Uterus (tissue), 4 donors: Measurements from ENCODE around the gene CDKAL1. TPM values are rescaled to one million over a fixed set of nuclear protein-coding genes. Genes with fewer than 3 reads are reported as not detected.
"Not testable (repeated sequence)": the region's sequence is repeated elsewhere in the genome, so short reads cannot be mapped to it uniquely, and the experiment has no call there.

Source experiments
- DNase-seq, 2 donors: peaks; one replicate each; pipeline ENCODE4 v3.0.0-alpha.2; 2019 to 2020
- H3K27ac ChIP-seq, 2 donors: fragments of 200-600 bp; sonication (generic); 1 replicate in 1 of 2; 2 replicates in 1 of 2; pipeline ENCODE4 v1.5.1; 2016 to 2018
- H3K27me3 ChIP-seq, 2 donors: fragments of 200-600 bp; sonication (generic); one replicate each; pipeline ENCODE4 v1.5.1; 2018 to 2019; ENCODE audit warnings: control low read depth in 1 of 2
- H3K36me3 ChIP-seq, 2 donors: fragments of 200-600 bp; sonication (generic); one replicate each; pipeline ENCODE4 v1.5.1; 2019; ENCODE audit warnings: control low read depth in 1 of 2
- H3K4me1 ChIP-seq, 2 donors: fragments of 200-600 bp; sonication (generic); one replicate each; pipeline ENCODE4 v1.5.1; 2018 to 2019; ENCODE audit warnings: control low read depth in 1 of 2
- H3K4me3 ChIP-seq, 2 donors: fragments of 200-600 bp; sonication (generic); 1 replicate in 1 of 2; 2 replicates in 1 of 2; pipeline ENCODE4 v1.5.1; 2018 to 2019; ENCODE audit warnings: mild to moderate bottlenecking in 1 of 2
- H3K9me3 ChIP-seq, 2 donors: fragments of 200-600 bp; sonication (generic); one replicate each; pipeline ENCODE4 v1.5.1; 2019; ENCODE audit warnings: control low read depth in 1 of 2
- POLR2A ChIP-seq, 2 donors: fragments of 450-650 bp; IDR thresholded peaks; one replicate each; pipeline ENCODE4 v1.6.1; 2016; ENCODE audit warnings: antibody characterized with exemption in 2 of 2, mild to moderate bottlenecking in 1 of 2, moderate library complexity in 1 of 2
- intact Hi-C: fragments of 100-400 bp; cut with DNase I; formaldehyde crosslinking; loops from one replicate; pipeline ENCODE4 v1.15.1; 2023; ENCODE audit warnings: low total_unique reads
- total RNA-seq, 4 donors: library from RNA; depleted of rRNA in 3 of 4; stranded (reverse); fragments of >200 nt in 3 of 4; gene quantifications; one replicate each; pipeline versions ENCODE4 v1.1.0 to v1.2.4, GENCODE V29; 2014 to 2023
- TF ChIP-seq, protein P1 (sequence below), 4 experiments: fragments of 200-600 bp in 2 of 4; fragments of 450-650 bp in 2 of 4; sonication (generic) in 2 of 4; IDR thresholded peaks; one replicate each; pipeline ENCODE4 v1.5.1; 2016 to 2019; ENCODE audit warnings: antibody characterized with exemption in 4 of 4, mild to moderate bottlenecking in 2 of 4, moderate library complexity in 1 of 4
- donor health status: DM: yes; HTN: yes; CAD: no.

Gene CDKAL1
- total RNA-seq, 4 donors from 2014 or later = 5.0 to 51.7 (median 18.9) TPM

DNA sequence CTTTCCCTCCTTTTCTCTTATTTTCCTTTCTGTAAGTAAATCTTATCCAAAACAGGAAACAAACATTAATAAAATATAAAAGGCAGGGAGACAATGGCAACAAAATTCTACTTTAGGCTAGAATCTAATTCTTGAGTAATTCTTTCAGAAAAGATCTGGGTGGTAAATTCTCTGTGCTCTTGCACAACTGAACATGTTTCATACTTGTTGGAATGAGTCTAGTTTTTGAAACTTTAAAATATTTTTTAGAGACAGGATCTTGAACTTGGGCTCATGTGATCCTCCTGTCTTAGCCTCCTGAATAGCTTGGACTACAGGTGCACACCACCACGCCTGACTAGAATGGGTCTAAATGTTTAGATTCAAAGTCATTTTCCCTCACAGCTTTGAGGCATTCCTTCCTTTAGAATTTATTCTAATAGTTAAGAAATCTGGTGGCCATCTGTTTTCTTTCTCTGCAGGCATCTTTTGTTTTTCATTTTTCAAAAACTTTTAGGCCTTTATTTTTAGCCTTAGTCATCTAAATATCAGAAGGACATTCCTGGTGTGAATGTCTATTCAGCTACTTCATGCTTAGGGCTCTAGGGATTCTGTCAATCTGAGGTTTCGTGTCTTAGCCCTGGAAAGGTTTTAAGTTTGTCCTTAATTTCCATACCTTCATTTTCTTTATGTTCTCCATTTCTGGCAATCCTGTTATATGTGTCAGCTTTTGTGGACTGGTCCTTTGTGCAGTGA, 76.5 kb downstream of the CDKAL1 start:
- H3K9me3 ChIP-seq = no peaks in the 10 kb centered on the region
- no peaks in the 10 kb centered on the region for H3K4me1 ChIP-seq
- no peak overlapping the region for H3K4me3 ChIP-seq
- DNase-seq = no peak
- no peaks in the 10 kb centered on the region for H3K27me3 ChIP-seq
- H3K36me3 ChIP-seq = no peaks in the 10 kb centered on the region
- TF ChIP-seq POLR2A (IDR thresholded peaks at IDR 0.05) = no peak
- TF ChIP-seq, protein P1, sequence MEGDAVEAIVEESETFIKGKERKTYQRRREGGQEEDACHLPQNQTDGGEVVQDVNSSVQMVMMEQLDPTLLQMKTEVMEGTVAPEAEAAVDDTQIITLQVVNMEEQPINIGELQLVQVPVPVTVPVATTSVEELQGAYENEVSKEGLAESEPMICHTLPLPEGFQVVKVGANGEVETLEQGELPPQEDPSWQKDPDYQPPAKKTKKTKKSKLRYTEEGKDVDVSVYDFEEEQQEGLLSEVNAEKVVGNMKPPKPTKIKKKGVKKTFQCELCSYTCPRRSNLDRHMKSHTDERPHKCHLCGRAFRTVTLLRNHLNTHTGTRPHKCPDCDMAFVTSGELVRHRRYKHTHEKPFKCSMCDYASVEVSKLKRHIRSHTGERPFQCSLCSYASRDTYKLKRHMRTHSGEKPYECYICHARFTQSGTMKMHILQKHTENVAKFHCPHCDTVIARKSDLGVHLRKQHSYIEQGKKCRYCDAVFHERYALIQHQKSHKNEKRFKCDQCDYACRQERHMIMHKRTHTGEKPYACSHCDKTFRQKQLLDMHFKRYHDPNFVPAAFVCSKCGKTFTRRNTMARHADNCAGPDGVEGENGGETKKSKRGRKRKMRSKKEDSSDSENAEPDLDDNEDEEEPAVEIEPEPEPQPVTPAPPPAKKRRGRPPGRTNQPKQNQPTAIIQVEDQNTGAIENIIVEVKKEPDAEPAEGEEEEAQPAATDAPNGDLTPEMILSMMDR (IDR thresholded peaks at IDR 0.05) = no peak
- intact Hi-C loops = no loop called here
- no peak overlapping the region for H3K27ac ChIP-seq

DNA sequence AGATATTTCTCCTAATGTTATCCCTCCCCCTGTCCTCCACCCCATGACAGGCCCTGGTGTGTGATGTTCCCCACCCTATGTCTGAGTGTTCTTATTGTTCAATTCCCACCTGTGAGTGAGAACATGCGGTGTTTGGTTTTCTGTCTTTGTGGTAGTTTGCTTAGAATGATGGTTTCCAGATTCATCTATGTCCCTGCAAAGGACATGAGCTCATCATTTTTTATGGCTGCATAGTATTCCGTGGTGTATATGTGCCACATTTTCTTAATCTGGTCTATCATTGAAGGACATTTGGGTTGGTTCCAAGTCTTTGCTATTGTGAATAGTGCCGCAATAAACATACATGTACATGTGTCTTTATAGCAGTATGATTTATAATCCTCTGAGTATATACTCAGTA, 83.3 kb downstream of the CDKAL1 start:
- H3K36me3 ChIP-seq, DNase-seq, H3K4me1 ChIP-seq, intact Hi-C loops, H3K27me3 ChIP-seq, H3K27ac ChIP-seq, H3K9me3 ChIP-seq, H3K4me3 ChIP-seq: not testable (repeated sequence)

DNA sequence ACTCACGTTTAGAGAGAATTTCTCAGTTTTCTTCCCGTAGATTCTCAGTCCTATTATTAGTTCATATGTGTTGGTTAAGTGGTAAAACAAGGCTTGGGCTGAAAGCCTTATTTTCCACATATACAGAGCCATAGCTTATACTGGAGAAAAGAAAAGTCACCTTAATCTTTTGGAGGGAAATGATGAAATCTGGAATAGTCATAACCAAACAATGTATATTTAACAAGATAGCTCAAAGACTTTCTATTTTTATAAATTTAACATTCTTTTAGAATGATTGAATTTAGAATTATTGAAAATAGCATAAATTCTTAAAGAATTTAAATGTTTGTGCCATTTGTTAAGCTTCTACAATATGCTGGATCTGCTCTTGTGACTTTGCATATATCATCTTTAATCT, 85.8 kb downstream of the CDKAL1 start:
- intact Hi-C loops = no loop called here
- H3K36me3 ChIP-seq = no peaks in the 10 kb centered on the region
- no peak overlapping the region for H3K27ac ChIP-seq
- no peaks in the 10 kb centered on the region for H3K27me3 ChIP-seq
- no peak overlapping the region for H3K4me3 ChIP-seq
- no peak for TF ChIP-seq POLR2A (IDR thresholded peaks at IDR 0.05)
- TF ChIP-seq, protein P1 (IDR thresholded peaks at IDR 0.05) = no peak
- H3K4me1 ChIP-seq = no peaks in the 10 kb centered on the region
- H3K9me3 ChIP-seq = no peaks in the 10 kb centered on the region
- DNase-seq = no peak

DNA sequence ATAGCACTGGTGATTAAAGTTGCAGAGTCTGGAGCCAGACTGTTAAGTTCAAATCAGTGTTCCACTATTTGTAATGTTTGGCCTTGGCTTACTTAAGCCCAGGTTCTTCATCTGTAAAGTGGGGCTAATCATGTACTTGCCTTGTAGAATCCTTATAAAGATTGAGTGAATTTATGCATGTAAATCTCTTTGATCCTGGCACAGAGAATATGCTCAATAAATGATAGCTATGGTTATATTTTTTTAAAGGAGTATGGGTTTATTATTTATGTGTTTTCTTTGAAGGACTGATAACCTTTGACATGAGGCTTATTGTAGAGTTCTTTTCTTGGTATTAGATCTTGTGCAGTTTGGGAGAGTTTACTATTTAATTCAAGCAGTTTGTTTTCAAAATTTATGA, 89.5 kb downstream of the CDKAL1 start:
- Histone ChIP-seq H3K27me3 (no peaks in the 10 kb centered on the region), H3K9me3 (no peaks in the 10 kb centered on the region), H3K4me3 (no peak overlapping the region), H3K27ac (no peak overlapping the region), H3K4me1 (peaks cover 0 to 4% of the 10 kb centered on the region in 2 donors), H3K36me3 (no peaks in the 10 kb centered on the region)
- intact Hi-C loops = no loop called here
- no peak for TF ChIP-seq POLR2A (IDR thresholded peaks at IDR 0.05)
- TF ChIP-seq, protein P1 (IDR thresholded peaks at IDR 0.05) = no peak
- no peak for DNase-seq

DNA sequence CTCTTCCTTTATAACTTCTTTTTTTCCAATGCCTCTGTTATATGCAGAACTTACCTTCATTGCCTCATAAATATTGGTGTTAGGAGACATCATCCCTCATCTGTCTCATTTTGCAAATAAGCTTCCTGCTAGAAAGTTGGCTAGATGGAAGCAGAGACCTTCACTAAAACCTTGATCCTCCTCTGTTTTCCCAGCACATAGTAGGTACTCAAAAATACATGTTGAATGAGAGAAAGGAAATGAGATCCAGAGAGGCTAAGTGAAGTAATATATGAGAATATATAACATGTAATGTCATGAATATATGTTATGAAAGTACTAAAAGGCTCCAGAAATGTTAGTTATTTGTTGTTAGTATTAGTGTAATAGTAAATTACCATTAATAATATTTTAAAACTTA, 91.9 kb downstream of the CDKAL1 start:
- no peaks in the 10 kb centered on the region for H3K9me3 ChIP-seq
- DNase-seq = no peak
- H3K27ac ChIP-seq = no peak overlapping the region
- no peaks in the 10 kb centered on the region for H3K36me3 ChIP-seq
- intact Hi-C loops = no loop called here
- TF ChIP-seq POLR2A (IDR thresholded peaks at IDR 0.05) = no peak
- TF ChIP-seq, protein P1 (IDR thresholded peaks at IDR 0.05) = no peak
- H3K4me3 ChIP-seq = no peak overlapping the region
- no peaks in the 10 kb centered on the region for H3K27me3 ChIP-seq
- peaks cover 0 to 4% of the 10 kb centered on the region in 2 donors for H3K4me1 ChIP-seq
